ENCODE data around the gene GSS.

The GSS gene

DNA sequence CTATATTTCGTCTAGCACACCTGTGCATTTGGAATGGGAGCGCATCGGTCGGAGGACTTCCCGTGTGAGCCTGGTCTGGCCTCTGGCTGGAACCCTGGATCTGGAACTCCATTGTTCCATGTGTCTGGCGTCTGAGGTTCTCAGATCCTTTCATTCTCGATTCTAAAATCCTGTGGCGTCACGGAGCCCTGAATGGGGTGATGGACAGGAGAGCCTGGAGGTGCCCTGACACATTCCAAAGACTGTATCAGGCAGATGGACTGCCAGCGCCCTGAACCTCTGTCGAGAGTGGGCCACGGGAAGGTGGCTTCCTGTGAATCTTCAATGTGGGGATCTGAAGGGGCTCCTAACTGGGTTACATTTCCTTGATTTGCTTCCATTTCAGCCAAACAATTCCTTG, 20.7 kb upstream of the GSS start:
- no peak for DNase-seq
- H3K27me3 ChIP-seq (replicated peaks; ENCODE audit: control insufficient read depth, insufficient read depth, low read length, poor library complexity, severe bottlenecking), result no peaks in the 10 kb centered on the region

GRCh38 chr20:34974246-34974645, 18.6 kb upstream of the GSS start:
- no peaks in the 10 kb centered on the region for H3K9me3 ChIP-seq (ENCODE audit: control insufficient read depth, low read length)
- DNase-seq, result no peak
- H3K27me3 ChIP-seq (replicated peaks; ENCODE audit: control insufficient read depth, insufficient read depth, low read length, poor library complexity, severe bottlenecking), result no peaks in the 10 kb centered on the region
- no peaks in the 10 kb centered on the region for H3K4me1 ChIP-seq (ENCODE audit: control insufficient read depth, insufficient read depth, low read length, poor library complexity, severe bottlenecking)
- no peaks in the 10 kb centered on the region for H3K36me3 ChIP-seq (ENCODE audit: control insufficient read depth, insufficient read depth, low read length)
- no peak overlapping the region for H3K4me3 ChIP-seq (ENCODE audit: insufficient read depth, low read depth, low read length, poor library complexity, severe bottlenecking)
- H3K27ac ChIP-seq (ENCODE audit: insufficient read depth, low read length, poor library complexity, severe bottlenecking), result no peak overlapping the region

More for the DNA sequence above, 20.7 kb upstream of the GSS start:
- H3K4me3 ChIP-seq (ENCODE audit: insufficient read depth, low read depth, low read length, poor library complexity, severe bottlenecking), result no peak overlapping the region
- no peaks in the 10 kb centered on the region for H3K4me1 ChIP-seq (ENCODE audit: control insufficient read depth, insufficient read depth, low read length, poor library complexity, severe bottlenecking)
- H3K27ac ChIP-seq (ENCODE audit: insufficient read depth, low read length, poor library complexity, severe bottlenecking), result no peak overlapping the region
- no peaks in the 10 kb centered on the region for H3K36me3 ChIP-seq (ENCODE audit: control insufficient read depth, insufficient read depth, low read length)
- H3K9me3 ChIP-seq (ENCODE audit: control insufficient read depth, low read length), result no peaks in the 10 kb centered on the region

- no peak for DNase-seq
- H3K27ac ChIP-seq (ENCODE audit: insufficient read depth, low read length, poor library complexity, severe bottlenecking), result no peak overlapping the region
- no peak overlapping the region for H3K4me3 ChIP-seq (ENCODE audit: insufficient read depth, low read depth, low read length, poor library complexity, severe bottlenecking)
- no peaks in the 10 kb centered on the region for H3K27me3 ChIP-seq (replicated peaks; ENCODE audit: control insufficient read depth, insufficient read depth, low read length, poor library complexity, severe bottlenecking)
- H3K9me3 ChIP-seq (ENCODE audit: control insufficient read depth, low read length), result no peaks in the 10 kb centered on the region
- no peaks in the 10 kb centered on the region for H3K36me3 ChIP-seq (ENCODE audit: control insufficient read depth, insufficient read depth, low read length)
- no peaks in the 10 kb centered on the region for H3K4me1 ChIP-seq (ENCODE audit: control insufficient read depth, insufficient read depth, low read length, poor library complexity, severe bottlenecking)
Measured at GRCh38 chr20:34971561-34972235, 16.1 kb upstream of the GSS start.

GRCh38 chr20:34970846-34971560, 15.4 kb upstream of the GSS start:
- no peaks in the 10 kb centered on the region for H3K27me3 ChIP-seq (replicated peaks; ENCODE audit: control insufficient read depth, insufficient read depth, low read length, poor library complexity, severe bottlenecking)
- no peak overlapping the region for H3K27ac ChIP-seq (ENCODE audit: insufficient read depth, low read length, poor library complexity, severe bottlenecking)
- no peaks in the 10 kb centered on the region for H3K4me1 ChIP-seq (ENCODE audit: control insufficient read depth, insufficient read depth, low read length, poor library complexity, severe bottlenecking)
- H3K4me3 ChIP-seq (ENCODE audit: insufficient read depth, low read depth, low read length, poor library complexity, severe bottlenecking), result no peak overlapping the region
- DNase-seq, result no peak
- no peaks in the 10 kb centered on the region for H3K36me3 ChIP-seq (ENCODE audit: control insufficient read depth, insufficient read depth, low read length)
- no peaks in the 10 kb centered on the region for H3K9me3 ChIP-seq (ENCODE audit: control insufficient read depth, low read length)

GRCh38 chr20:34970193-34970840, 14.7 kb upstream of the GSS start:
- no peaks in the 10 kb centered on the region for H3K27me3 ChIP-seq (replicated peaks; ENCODE audit: control insufficient read depth, insufficient read depth, low read length, poor library complexity, severe bottlenecking)
- no peak overlapping the region for H3K4me3 ChIP-seq (ENCODE audit: insufficient read depth, low read depth, low read length, poor library complexity, severe bottlenecking)
- H3K4me1 ChIP-seq (ENCODE audit: control insufficient read depth, insufficient read depth, low read length, poor library complexity, severe bottlenecking), result no peaks in the 10 kb centered on the region
- no peak for DNase-seq
- H3K9me3 ChIP-seq (ENCODE audit: control insufficient read depth, low read length), result no peaks in the 10 kb centered on the region
- no peak overlapping the region for H3K27ac ChIP-seq (ENCODE audit: insufficient read depth, low read length, poor library complexity, severe bottlenecking)
- H3K36me3 ChIP-seq (ENCODE audit: control insufficient read depth, insufficient read depth, low read length), result no peaks in the 10 kb centered on the region

DNA sequence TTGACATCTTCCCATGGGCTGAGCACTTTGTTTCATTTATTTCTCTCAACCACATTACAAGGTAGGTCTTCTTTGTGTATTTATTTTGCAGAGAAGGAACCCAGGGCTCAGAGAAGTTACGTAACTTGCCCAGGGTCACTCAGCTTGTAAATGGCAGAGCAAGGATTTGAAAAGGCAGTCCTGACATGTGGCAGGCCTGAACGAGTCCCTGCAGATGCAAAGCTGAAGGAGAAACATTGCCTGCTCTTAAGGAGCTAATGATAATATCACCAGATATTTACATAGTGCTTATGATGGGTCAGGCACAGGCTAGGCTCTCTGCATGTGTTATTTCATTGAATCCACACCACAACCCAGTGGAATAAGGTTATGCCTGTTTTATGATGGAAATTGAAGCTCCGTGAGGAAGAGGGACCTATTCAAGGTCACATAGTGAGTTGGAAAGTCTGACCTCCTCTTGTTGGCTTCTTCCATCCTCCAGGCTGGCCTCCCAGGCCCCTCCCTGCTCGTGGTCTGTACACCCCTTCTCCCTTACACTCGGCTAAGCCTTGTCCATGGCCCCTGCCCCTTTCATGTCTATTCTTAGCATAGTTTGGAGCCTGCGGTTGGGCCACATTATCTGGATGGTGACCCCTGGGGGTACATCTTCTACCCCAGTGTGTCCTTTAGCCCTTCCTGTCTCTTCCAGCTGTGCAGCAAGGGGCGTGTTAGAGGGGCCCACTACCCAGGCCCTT, 12.6 kb upstream of the GSS start:
- no peaks in the 10 kb centered on the region for H3K4me1 ChIP-seq (ENCODE audit: control insufficient read depth, insufficient read depth, low read length, poor library complexity, severe bottlenecking)
- H3K9me3 ChIP-seq (ENCODE audit: control insufficient read depth, low read length), result no peaks in the 10 kb centered on the region
- H3K27me3 ChIP-seq (replicated peaks; ENCODE audit: control insufficient read depth, insufficient read depth, low read length, poor library complexity, severe bottlenecking), result no peaks in the 10 kb centered on the region
- H3K27ac ChIP-seq (ENCODE audit: insufficient read depth, low read length, poor library complexity, severe bottlenecking), result no peak overlapping the region
- DNase-seq, result no peak
- H3K36me3 ChIP-seq (ENCODE audit: control insufficient read depth, insufficient read depth, low read length), result no peaks in the 10 kb centered on the region
- H3K4me3 ChIP-seq (ENCODE audit: insufficient read depth, low read depth, low read length, poor library complexity, severe bottlenecking), result no peak overlapping the region

DNA sequence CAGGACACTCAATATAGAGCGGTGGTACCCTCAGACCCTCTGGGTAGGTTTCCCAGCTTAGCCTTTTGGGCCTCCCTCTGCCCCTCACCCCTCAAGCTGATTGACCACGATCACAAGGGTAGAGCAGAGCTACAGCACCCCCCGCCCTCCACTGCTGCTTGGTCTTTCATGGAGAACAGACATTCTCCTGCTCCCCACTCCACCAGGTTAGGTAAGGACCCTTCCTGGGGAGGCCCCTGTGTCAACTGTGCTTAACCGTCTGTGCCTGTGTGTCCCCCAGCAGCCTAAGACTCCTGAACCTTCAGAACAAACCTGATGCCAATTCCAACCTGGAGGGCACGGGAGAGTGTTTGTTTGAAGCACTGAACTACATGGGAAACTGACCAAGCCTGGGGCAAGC, 11.8 kb upstream of the GSS start:
- DNase-seq, result no peak
- Histone ChIP-seq H3K36me3 (ENCODE audit: control insufficient read depth, insufficient read depth, low read length) (no peaks in the 10 kb centered on the region), H3K4me1 (ENCODE audit: control insufficient read depth, insufficient read depth, low read length, poor library complexity, severe bottlenecking) (no peaks in the 10 kb centered on the region), H3K9me3 (ENCODE audit: control insufficient read depth, low read length) (no peaks in the 10 kb centered on the region), H3K27ac (ENCODE audit: insufficient read depth, low read length, poor library complexity, severe bottlenecking) (no peak overlapping the region), H3K4me3 (ENCODE audit: insufficient read depth, low read depth, low read length, poor library complexity, severe bottlenecking) (no peak overlapping the region), H3K27me3 (replicated peaks; ENCODE audit: control insufficient read depth, insufficient read depth, low read length, poor library complexity, severe bottlenecking) (no peaks in the 10 kb centered on the region)

GRCh38 chr20:34965051-34965450, 9.4 kb upstream of the GSS start:
- no peaks in the 10 kb centered on the region for H3K36me3 ChIP-seq (ENCODE audit: control insufficient read depth, insufficient read depth, low read length)
- no peaks in the 10 kb centered on the region for H3K27me3 ChIP-seq (replicated peaks; ENCODE audit: control insufficient read depth, insufficient read depth, low read length, poor library complexity, severe bottlenecking)
- no peaks in the 10 kb centered on the region for H3K4me1 ChIP-seq (ENCODE audit: control insufficient read depth, insufficient read depth, low read length, poor library complexity, severe bottlenecking)
- H3K4me3 ChIP-seq (ENCODE audit: insufficient read depth, low read depth, low read length, poor library complexity, severe bottlenecking), result no peak overlapping the region
- H3K9me3 ChIP-seq (ENCODE audit: control insufficient read depth, low read length), result no peaks in the 10 kb centered on the region
- H3K27ac ChIP-seq (ENCODE audit: insufficient read depth, low read length, poor library complexity, severe bottlenecking), result no peak overlapping the region
- DNase-seq, result no peak

- no peak overlapping the region for H3K4me3 ChIP-seq (ENCODE audit: insufficient read depth, low read depth, low read length, poor library complexity, severe bottlenecking)
Measured at GRCh38 chr20:34964486-34964885, 8.9 kb upstream of the GSS start.

More at GRCh38 chr20:34964486-34964885, 8.9 kb upstream of the GSS start:
- Histone ChIP-seq H3K4me1 (ENCODE audit: control insufficient read depth, insufficient read depth, low read length, poor library complexity, severe bottlenecking) (no peaks in the 10 kb centered on the region), H3K9me3 (ENCODE audit: control insufficient read depth, low read length) (no peaks in the 10 kb centered on the region), H3K27ac (ENCODE audit: insufficient read depth, low read length, poor library complexity, severe bottlenecking) (no peak overlapping the region), H3K36me3 (ENCODE audit: control insufficient read depth, insufficient read depth, low read length) (no peaks in the 10 kb centered on the region), H3K27me3 (replicated peaks; ENCODE audit: control insufficient read depth, insufficient read depth, low read length, poor library complexity, severe bottlenecking) (no peaks in the 10 kb centered on the region)
- DNase-seq, result no peak

Data from effector memory CD4-positive, alpha-beta T cell (primary cell).